Gastrocnemius medialis (tissue), 4 donors: Measurements from ENCODE around the gene DLG1. TPM values are rescaled to one million over a fixed set of nuclear protein-coding genes. Genes with fewer than 3 reads are reported as not detected.

Experiments used
- ATAC-seq, 2 donors: fragments of 150-250 bp; one replicate each; pipeline ENCODE4 v1.9.1; 2016
- DNase-seq, 2 donors: peaks; one replicate each; pipeline ENCODE4 v3.0.0-alpha.2; 2019
- H3K27ac ChIP-seq, 4 donors: fragments of 200-600 bp; sonication (generic); 1 replicate in 1 of 4; 2 replicates in 3 of 4; pipeline ENCODE4 v1.5.1; 2016 to 2018; ENCODE audit warnings: mild to moderate bottlenecking in 2 of 4, moderate library complexity in 1 of 4
- H3K27me3 ChIP-seq, 3 donors: fragments of 200-600 bp; sonication (generic) in 2 of 3; 1 replicate in 1 of 3; 2 replicates in 2 of 3; pipeline versions ENCODE4 v1.5.1 to v1.6.0; 2016 to 2019; ENCODE audit warnings: mild to moderate bottlenecking in 1 of 3, moderate library complexity in 1 of 3
- H3K36me3 ChIP-seq, 2 donors: fragments of 200-600 bp; sonication (generic) in 1 of 2; one replicate each; pipeline ENCODE4 v1.5.1; 2017 to 2018
- H3K4me1 ChIP-seq, 2 donors: fragments of 200-600 bp; sonication (generic) in 1 of 2; one replicate each; pipeline ENCODE4 v1.5.1; 2016 to 2017; ENCODE audit warnings: mild to moderate bottlenecking in 2 of 2
- H3K4me3 ChIP-seq, 4 donors: fragments of 200-600 bp; sonication (generic) in 3 of 4; 1 replicate in 1 of 4; 2 replicates in 3 of 4; pipeline ENCODE4 v1.5.1; 2016 to 2019; ENCODE audit warnings: mild to moderate bottlenecking in 2 of 4
- H3K9me3 ChIP-seq, 3 donors: fragments of 200-600 bp; sonication (generic) in 2 of 3; 1 replicate in 1 of 3; 2 replicates in 2 of 3; pipeline ENCODE4 v1.5.1; 2016 to 2019
- CTCF ChIP-seq, 5 experiments: fragments of 450-650 bp in 3 of 5; fragments of 200-600 bp in 2 of 5; sonication (generic) in 2 of 5; IDR thresholded peaks in 4 of 5; conservative IDR thresholded peaks in 1 of 5; 1 replicate in 4 of 5; 2 replicates in 1 of 5; pipeline ENCODE4 v1.5.1; 2016 to 2019; ENCODE audit warnings: antibody characterized with exemption in 5 of 5, mild to moderate bottlenecking in 3 of 5, moderate library complexity in 3 of 5
- POLR2A ChIP-seq, 2 donors: fragments of 450-650 bp; IDR thresholded peaks; one replicate each; pipeline ENCODE4 v1.6.1; 2017; ENCODE audit warnings: antibody characterized with exemption in 2 of 2, mild to moderate bottlenecking in 2 of 2, moderate library complexity in 2 of 2
- in situ Hi-C, 4 donors: fragments of 200-750 bp; cut with MboI; loops; one replicate each; pipeline versions ENCODE4 v1.15.0 to v1.8.0; 2017; ENCODE audit warnings: low sequenced_read_pairs in 4 of 4
- intact Hi-C: fragments of 100-400 bp; cut with DNase I; formaldehyde crosslinking; loops from one replicate; pipeline ENCODE4 v1.15.1; 2023; ENCODE audit warnings: low total_unique reads
- total RNA-seq, 4 donors: library from RNA; depleted of rRNA; stranded (reverse); fragments of >200 nt; gene quantifications; one replicate each; pipeline versions ENCODE4 v1.1.0 to v1.2.3, GENCODE V29; 2016

DLG1 gene
- total RNA-seq, 4 donors from 2014 or later = 41.4 to 112 (median 61.1) TPM

DNA sequence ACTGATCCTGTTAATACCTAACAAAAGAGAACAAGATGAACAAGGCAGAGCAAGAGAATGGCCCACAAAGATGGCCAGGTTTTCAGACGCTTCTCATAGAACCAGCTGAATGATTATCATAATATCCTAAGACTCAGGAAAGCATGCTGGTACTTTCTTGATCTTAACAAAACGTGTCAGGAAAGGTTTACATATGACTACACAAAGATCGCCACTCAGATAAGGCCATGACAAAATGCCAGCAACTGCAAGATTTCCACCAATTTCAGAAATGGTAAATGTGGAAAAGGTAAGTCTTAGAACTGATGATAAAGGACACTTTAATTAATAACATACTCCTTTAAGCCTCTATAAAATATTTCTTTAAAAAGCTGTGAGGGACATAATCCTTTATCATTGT is 108.8 kb downstream of the DLG1 start:
- no peaks in the 10 kb centered on the region for H3K36me3 ChIP-seq
- H3K27me3 ChIP-seq = no peaks in the 10 kb centered on the region
- in situ Hi-C loops (loop anchor here in 3 of 4 donors (25.0 kb wide), 2 partner anchors 177 to 202 kb away; no protein-coding TSS in a partner anchor), intact Hi-C loops (loop anchor here (5.0 kb wide), 1 partner anchor 107 kb away; no protein-coding TSS in a partner anchor)
- TF ChIP-seq CTCF (IDR thresholded peaks at IDR 0.05 in 4 of 5, conservative IDR thresholded peaks at IDR 0.05 in 1 of 5) = no peak
- TF ChIP-seq POLR2A (IDR thresholded peaks at IDR 0.05) = no peak
- ATAC-seq (no peak), DNase-seq (no peak)
- peaks cover 0 to 3% of the 10 kb centered on the region in 2 donors for H3K4me1 ChIP-seq
- H3K27ac ChIP-seq = no peak overlapping the region
- H3K4me3 ChIP-seq = no peak overlapping the region
- H3K9me3 ChIP-seq = no peaks in the 10 kb centered on the region

- Histone ChIP-seq H3K27ac (no peak overlapping the region), H3K27me3 (no peaks in the 10 kb centered on the region), H3K4me1 (peaks cover 0 to 4% of the 10 kb centered on the region in 2 donors), H3K36me3 (no peaks in the 10 kb centered on the region), H3K9me3 (no peaks in the 10 kb centered on the region), H3K4me3 (no peak overlapping the region)
- in situ Hi-C loops = loop anchor here in 3 of 4 donors (25.0 kb wide), 2 partner anchors 177 to 202 kb away; no protein-coding TSS in a partner anchor
- TF ChIP-seq POLR2A (IDR thresholded peaks at IDR 0.05) = no peak
- no peak for TF ChIP-seq CTCF (IDR thresholded peaks at IDR 0.05 in 4 of 5, conservative IDR thresholded peaks at IDR 0.05 in 1 of 5)
- DNase-seq = no peak
- no peak for ATAC-seq
- intact Hi-C loops = loop anchor here (5.0 kb wide), 1 partner anchor 107 kb away; no protein-coding TSS in a partner anchor
Observed at GRCh38 chr3:197188963-197189362, 109.4 kb downstream of the DLG1 start.

GRCh38 chr3:197186887-197187588 is 111.4 kb downstream of the DLG1 start:
- in situ Hi-C loops (loop anchor here in 3 of 4 donors (25.0 kb wide), 2 partner anchors 175 to 200 kb away; no protein-coding TSS in a partner anchor), intact Hi-C loops (loop anchor here (1.0 to 5.0 kb wide), 2 partner anchors 105 to 184 kb away; no protein-coding TSS in a partner anchor)
- no peak for TF ChIP-seq POLR2A (IDR thresholded peaks at IDR 0.05)
- peak; percentile 48 to 80 (median 75) for TF ChIP-seq CTCF (IDR thresholded peaks at IDR 0.05 in 4 of 5, conservative IDR thresholded peaks at IDR 0.05 in 1 of 5)
- ATAC-seq (peak; percentile 53 to 59), DNase-seq (no peak)
- no peaks in the 10 kb centered on the region for H3K36me3 ChIP-seq
- H3K9me3 ChIP-seq = no peaks in the 10 kb centered on the region
- H3K27ac ChIP-seq = no peak overlapping the region
- H3K4me1 ChIP-seq = peaks cover 18 to 23% of the 10 kb centered on the region in 2 donors
- H3K4me3 ChIP-seq = no peak overlapping the region
- no peaks in the 10 kb centered on the region for H3K27me3 ChIP-seq

- ATAC-seq (peak; percentile 36 to 52), DNase-seq (no peak)
- Histone ChIP-seq H3K4me1 (peaks cover 44 to 50% of the 10 kb centered on the region in 2 donors), H3K27me3 (no peaks in the 10 kb centered on the region), H3K9me3 (no peaks in the 10 kb centered on the region), H3K36me3 (no peaks in the 10 kb centered on the region), H3K27ac (peak overlapping the region in 3 of 4 donors; percentile 30 to 42 (median 35)), H3K4me3 (no peak overlapping the region)
- intact Hi-C loops = loop anchor here (5.0 kb wide), 1 partner anchor 91 kb away; no protein-coding TSS in a partner anchor
- in situ Hi-C loops = loop anchor here in 3 of 4 donors (25.0 kb wide), 2 partner anchors 171 to 196 kb away; no protein-coding TSS in a partner anchor
- TF ChIP-seq POLR2A (IDR thresholded peaks at IDR 0.05) (no peak), CTCF (IDR thresholded peaks at IDR 0.05 in 4 of 5, conservative IDR thresholded peaks at IDR 0.05 in 1 of 5) (no peak)
Observed at GRCh38 chr3:197183582-197183981, 114.8 kb downstream of the DLG1 start.
